ENCODE data around the gene CMTM2. TPM values are rescaled to one million over a fixed set of nuclear protein-coding genes. Genes with fewer than 3 reads are reported as not detected.

CMTM2 gene
- total RNA-seq, 4 donors from 2014 or later, result not detected

GRCh38 chr16:66544016-66544757 lies 35.1 kb upstream of the CMTM2 start:
- Histone ChIP-seq H3K27me3 (no peaks in the 10 kb centered on the region), H3K27ac (no peak overlapping the region), H3K4me1 (peaks cover 18% of the 10 kb centered on the region), H3K9me3 (no peaks in the 10 kb centered on the region), H3K36me3 (peaks cover 16% of the 10 kb centered on the region), H3K4me3 (no peak overlapping the region)
- TF ChIP-seq POLR2A (IDR thresholded peaks at IDR 0.05) (no peak), POLR2AphosphoS5 (IDR thresholded peaks at IDR 0.05) (no peak), CTCF (IDR thresholded peaks at IDR 0.05) (no peak), EP300 (IDR thresholded peaks at IDR 0.05) (no peak)
- 84% methylated on average over 7 of the region's 7 CpGs for WGBS
- DNase-seq (ENCODE audit: low spot score in 2 of 2), result no peak

- WGBS, result 92% methylated on average over 5 of the region's 5 CpGs
- peak in 1 of 2 donors; percentile 45 for DNase-seq (ENCODE audit: low spot score in 2 of 2)
- Histone ChIP-seq H3K36me3 (peaks cover 9% of the 10 kb centered on the region), H3K27me3 (no peaks in the 10 kb centered on the region), H3K9me3 (no peaks in the 10 kb centered on the region), H3K4me3 (no peak overlapping the region), H3K4me1 (peaks cover 38% of the 10 kb centered on the region), H3K27ac (no peak overlapping the region)
- TF ChIP-seq EP300 (IDR thresholded peaks at IDR 0.05) (no peak), POLR2A (IDR thresholded peaks at IDR 0.05) (no peak), POLR2AphosphoS5 (IDR thresholded peaks at IDR 0.05) (no peak), CTCF (IDR thresholded peaks at IDR 0.05) (no peak)
Observed at GRCh38 chr16:66547101-66547989, 31.9 kb upstream of the CMTM2 start.

- 80% methylated on average over 4 of the region's 4 CpGs for WGBS
- Histone ChIP-seq H3K9me3 (no peaks in the 10 kb centered on the region), H3K27me3 (no peaks in the 10 kb centered on the region), H3K27ac (peak overlapping the region; percentile 92), H3K4me1 (peaks cover 45% of the 10 kb centered on the region), H3K4me3 (no peak overlapping the region), H3K36me3 (peaks cover 9% of the 10 kb centered on the region)
- TF ChIP-seq CTCF (IDR thresholded peaks at IDR 0.05) (no peak), POLR2AphosphoS5 (IDR thresholded peaks at IDR 0.05) (no peak), EP300 (IDR thresholded peaks at IDR 0.05) (no peak), POLR2A (IDR thresholded peaks at IDR 0.05) (no peak)
- peak in 1 of 2 donors; percentile 50 for DNase-seq (ENCODE audit: low spot score in 2 of 2)
Observed at GRCh38 chr16:66548068-66548467, 31.2 kb upstream of the CMTM2 start.

GRCh38 chr16:66548868-66549267 lies 30.4 kb upstream of the CMTM2 start:
- Histone ChIP-seq H3K4me1 (peaks cover 53% of the 10 kb centered on the region), H3K4me3 (peak overlapping the region; percentile 71), H3K9me3 (no peaks in the 10 kb centered on the region), H3K27ac (peak overlapping the region; percentile 92), H3K36me3 (peaks cover 9% of the 10 kb centered on the region), H3K27me3 (no peaks in the 10 kb centered on the region)
- no peak for TF ChIP-seq POLR2AphosphoS5 (IDR thresholded peaks at IDR 0.05)
- no peak for TF ChIP-seq CTCF (IDR thresholded peaks at IDR 0.05)
- TF ChIP-seq POLR2A (IDR thresholded peaks at IDR 0.05), result no peak
- TF ChIP-seq EP300 (IDR thresholded peaks at IDR 0.05), result no peak
- peak in 1 of 2 donors; percentile 55 for DNase-seq (ENCODE audit: low spot score in 2 of 2)
- 56% methylated on average over 9 of the region's 9 CpGs for WGBS

Data from suprapubic skin (tissue), 4 donors.